CD4-positive, alpha-beta T cell treated with Interleukin-4 for 1 hour (primary cell): ENCODE data around the gene RTEL1.

Source experiments
- DNase-seq, 2 donors: peaks; one replicate each; pipeline ENCODE4 v3.0.0-alpha.2; 2020 to 2022

Gene RTEL1

GRCh38 chr20:63672666-63673065, 14.6 kb downstream of the RTEL1 start:
- DNase-seq, result no peak

- no peak for DNase-seq
Measured at GRCh38 chr20:63673951-63674350, 15.8 kb downstream of the RTEL1 start.

- no peak for DNase-seq
Measured at GRCh38 chr20:63675681-63676368, 17.7 kb downstream of the RTEL1 start.

- no peak for DNase-seq
Measured at GRCh38 chr20:63678071-63678470, 20.0 kb downstream of the RTEL1 start.

- no peak for DNase-seq
Measured at GRCh38 chr20:63678667-63679465, 20.8 kb downstream of the RTEL1 start.

- no peak for DNase-seq
Measured at GRCh38 chr20:63679799-63680305, 21.7 kb downstream of the RTEL1 start.

- DNase-seq, result no peak
Measured at GRCh38 chr20:63680427-63680826, 22.3 kb downstream of the RTEL1 start.

- DNase-seq, result no peak
Measured at GRCh38 chr20:63680857-63681608, 22.9 kb downstream of the RTEL1 start.

GRCh38 chr20:63681609-63682142, 23.6 kb downstream of the RTEL1 start:
- no peak for DNase-seq

GRCh38 chr20:63682384-63683139, 24.4 kb downstream of the RTEL1 start:
- DNase-seq, result no peak

- no peak for DNase-seq
Measured at GRCh38 chr20:63685269-63686026, 27.3 kb downstream of the RTEL1 start.

- no peak for DNase-seq
Measured at GRCh38 chr20:63686094-63686491, 28.0 kb downstream of the RTEL1 start.

GRCh38 chr20:63686492-63687321, 28.6 kb downstream of the RTEL1 start:
- DNase-seq, result peak; percentile 37 to 83

- DNase-seq, result no peak
Measured at GRCh38 chr20:63687419-63688178, 29.5 kb downstream of the RTEL1 start.

- DNase-seq, result no peak
Measured at GRCh38 chr20:63688228-63689045, 30.3 kb downstream of the RTEL1 start.

GRCh38 chr20:63689046-63690002, 31.2 kb downstream of the RTEL1 start:
- no peak for DNase-seq

GRCh38 chr20:63690003-63690897, 32.1 kb downstream of the RTEL1 start:
- DNase-seq, result no peak
